Stimulated activated CD8-positive, alpha-beta memory T cell treated with anti-CD3 and anti-CD28 coated beads, Interleukin-4, amount 100 ng/mL, for 1 hour (primary cell): ENCODE results near the gene HKDC1.
"Not testable (repeated sequence)": the region's sequence is repeated elsewhere in the genome, so short reads cannot be mapped to it uniquely, and the experiment has no call there.

ENCODE experiments used
- DNase-seq, 2 donors: peaks; one replicate each; pipeline ENCODE4 v3.0.0-alpha.2; 2020; ENCODE audit warnings: low read depth in 2 of 2, low spot score in 1 of 2

Gene HKDC1

GRCh38 chr10:69220041-69220451, at the start of gene HKDC1:
HKDC1 (plus strand) TSS chr10:69220332; CDS start chr10:69220436, 104 bp downstream.
- no peak for DNase-seq

- no peak for DNase-seq
Measured at GRCh38 chr10:69172241-69172982, 47.7 kb upstream of the HKDC1 start.

- not testable (repeated sequence) for DNase-seq
Measured at GRCh38 chr10:69175326-69175725, 44.8 kb upstream of the HKDC1 start.

GRCh38 chr10:69176823-69177222, 43.3 kb upstream of the HKDC1 start:
- no peak for DNase-seq

GRCh38 chr10:69179089-69179742, 40.9 kb upstream of the HKDC1 start:
- DNase-seq: no peak

GRCh38 chr10:69179743-69180524, 40.2 kb upstream of the HKDC1 start, which contains the start of gene SUPV3L1:
SUPV3L1 (plus strand) TSS chr10:69180234; CDS start chr10:69180292, 58 bp downstream.
- peak; percentile 67 to 69 for DNase-seq

GRCh38 chr10:69180525-69181204, 39.5 kb upstream of the HKDC1 start:
- no peak for DNase-seq

GRCh38 chr10:69181433-69181832, 38.7 kb upstream of the HKDC1 start:
- no peak for DNase-seq

- no peak for DNase-seq
Measured at GRCh38 chr10:69182005-69182404, 38.1 kb upstream of the HKDC1 start.

- DNase-seq: no peak
Measured at GRCh38 chr10:69186524-69186923, 33.6 kb upstream of the HKDC1 start.

GRCh38 chr10:69201045-69201444, 19.1 kb upstream of the HKDC1 start:
- no peak for DNase-seq

- DNase-seq: no peak
Measured at GRCh38 chr10:69202332-69202731, 17.8 kb upstream of the HKDC1 start.

GRCh38 chr10:69208761-69209160, 11.4 kb upstream of the HKDC1 start:
- no peak for DNase-seq

- no peak for DNase-seq
Measured at GRCh38 chr10:69209787-69210484, 10.2 kb upstream of the HKDC1 start.

GRCh38 chr10:69211104-69211503, 9.0 kb upstream of the HKDC1 start:
- DNase-seq: no peak

- no peak for DNase-seq
Measured at GRCh38 chr10:69211524-69211923, 8.6 kb upstream of the HKDC1 start.

GRCh38 chr10:69213591-69214311, 6.4 kb upstream of the HKDC1 start:
- DNase-seq: no peak

GRCh38 chr10:69214666-69215131, 5.4 kb upstream of the HKDC1 start:
- DNase-seq: no peak

GRCh38 chr10:69215405-69216171, 4.5 kb upstream of the HKDC1 start:
- no peak for DNase-seq
